Measurements from ENCODE around the gene PLG.
"Not testable (repeated sequence)": the region's sequence is repeated elsewhere in the genome, so short reads cannot be mapped to it uniquely, and the experiment has no call there.

PLG gene

DNA sequence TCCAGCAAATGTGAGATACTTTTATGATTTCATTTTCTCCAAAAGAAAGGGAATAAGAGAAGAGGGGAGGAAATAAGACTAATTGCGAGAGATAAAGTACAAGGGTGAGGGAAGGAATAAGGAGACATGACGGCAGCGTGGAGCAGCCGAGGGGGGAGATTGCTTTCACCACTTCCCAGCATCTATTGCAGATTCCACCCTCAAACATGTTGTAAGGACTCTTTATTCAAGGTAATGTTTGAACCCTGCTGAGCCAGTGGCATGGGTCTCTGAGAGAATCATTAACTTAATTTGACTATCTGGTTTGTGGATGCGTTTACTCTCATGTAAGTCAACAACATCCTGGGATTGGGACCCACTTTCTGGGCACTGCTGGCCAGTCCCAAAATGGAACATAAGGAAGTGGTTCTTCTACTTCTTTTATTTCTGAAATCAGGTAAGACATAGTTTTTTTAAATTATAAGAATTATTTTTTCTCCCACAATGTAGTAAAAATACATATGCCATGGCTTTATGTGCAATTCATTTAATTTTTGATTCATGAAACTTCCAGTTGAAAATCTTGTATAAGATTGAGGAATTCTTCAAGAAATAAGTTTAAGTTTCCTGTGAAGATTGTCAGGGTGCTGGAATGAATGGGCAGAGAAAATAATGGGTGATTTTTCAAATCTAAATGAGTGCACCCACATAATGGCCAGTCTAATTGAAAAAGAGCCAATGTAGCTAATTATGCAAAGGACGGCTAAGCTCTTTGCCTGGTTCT, at the start of gene PLG:
Gene PLG, plus strand, starts transcription at position 327 of the 763 bp plus-strand sequence. Its CDS starts 61 bp downstream, at position 388.
- DNase-seq (ENCODE audit: low spot score), result not testable (repeated sequence)

DNA sequence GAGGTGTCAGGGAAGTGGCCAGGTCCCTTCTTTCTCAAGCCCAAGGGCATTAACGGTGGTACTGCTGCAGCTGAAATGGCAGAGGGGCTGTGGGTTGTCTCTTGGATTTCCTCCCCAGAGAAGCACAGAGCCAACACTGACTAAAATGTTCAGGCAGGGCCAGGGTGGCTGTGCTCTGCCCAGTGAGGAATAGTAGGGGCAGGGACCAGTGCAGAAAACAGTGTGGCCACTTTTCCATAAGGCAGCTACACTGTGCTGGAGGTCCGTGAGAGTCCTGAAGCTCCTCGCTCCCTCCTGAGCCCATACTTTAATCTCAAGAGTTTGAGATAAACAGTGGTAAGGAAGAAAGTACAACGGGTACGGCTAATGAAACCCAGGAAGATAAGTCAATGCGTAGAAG, 42.5 kb upstream of the PLG start:
- TF ChIP-seq, protein P1, sequence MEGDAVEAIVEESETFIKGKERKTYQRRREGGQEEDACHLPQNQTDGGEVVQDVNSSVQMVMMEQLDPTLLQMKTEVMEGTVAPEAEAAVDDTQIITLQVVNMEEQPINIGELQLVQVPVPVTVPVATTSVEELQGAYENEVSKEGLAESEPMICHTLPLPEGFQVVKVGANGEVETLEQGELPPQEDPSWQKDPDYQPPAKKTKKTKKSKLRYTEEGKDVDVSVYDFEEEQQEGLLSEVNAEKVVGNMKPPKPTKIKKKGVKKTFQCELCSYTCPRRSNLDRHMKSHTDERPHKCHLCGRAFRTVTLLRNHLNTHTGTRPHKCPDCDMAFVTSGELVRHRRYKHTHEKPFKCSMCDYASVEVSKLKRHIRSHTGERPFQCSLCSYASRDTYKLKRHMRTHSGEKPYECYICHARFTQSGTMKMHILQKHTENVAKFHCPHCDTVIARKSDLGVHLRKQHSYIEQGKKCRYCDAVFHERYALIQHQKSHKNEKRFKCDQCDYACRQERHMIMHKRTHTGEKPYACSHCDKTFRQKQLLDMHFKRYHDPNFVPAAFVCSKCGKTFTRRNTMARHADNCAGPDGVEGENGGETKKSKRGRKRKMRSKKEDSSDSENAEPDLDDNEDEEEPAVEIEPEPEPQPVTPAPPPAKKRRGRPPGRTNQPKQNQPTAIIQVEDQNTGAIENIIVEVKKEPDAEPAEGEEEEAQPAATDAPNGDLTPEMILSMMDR (IDR thresholded peaks at IDR 0.05; ENCODE audit: extremely low read depth, insufficient read depth, missing control alignments), result no peak
- DNase-seq (ENCODE audit: low spot score), result no peak
- in situ Hi-C loops (cut with MboI; ENCODE audit: low pct_unique_long_range_greater_than_20kb, low sequenced_read_pairs, unreplicated experiment), result loop anchor here (25.0 kb wide), 1 partner anchor 147 kb away; no protein-coding TSS in a partner anchor

More for the DNA sequence above, at the start of gene PLG:
- in situ Hi-C loops (cut with MboI; ENCODE audit: low pct_unique_long_range_greater_than_20kb, low sequenced_read_pairs, unreplicated experiment), result not testable (repeated sequence)

DNA sequence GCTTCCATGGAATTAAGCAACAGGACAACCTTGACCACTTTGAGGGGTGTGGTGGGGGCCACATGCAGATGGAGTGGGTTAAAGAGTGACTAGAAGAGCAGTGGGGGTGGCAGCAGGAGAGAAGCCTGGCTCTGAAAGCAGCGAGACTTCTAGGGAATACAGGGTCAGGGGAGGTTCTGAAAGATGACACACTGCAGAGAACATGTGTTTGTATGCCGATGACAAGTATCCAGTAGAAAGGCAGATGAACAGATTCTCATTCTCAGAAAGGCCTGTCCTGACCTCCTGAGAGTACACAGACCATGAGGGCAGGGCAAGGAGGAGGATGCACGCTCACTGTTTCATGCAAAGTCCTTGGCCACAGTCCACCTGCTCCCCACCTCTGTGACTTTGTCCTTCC, 40.8 kb upstream of the PLG start:
- in situ Hi-C loops (cut with MboI; ENCODE audit: low pct_unique_long_range_greater_than_20kb, low sequenced_read_pairs, unreplicated experiment), result loop anchor here (25.0 kb wide), 1 partner anchor 149 kb away; no protein-coding TSS in a partner anchor
- TF ChIP-seq, protein P1 (IDR thresholded peaks at IDR 0.05; ENCODE audit: extremely low read depth, insufficient read depth, missing control alignments), result no peak
- no peak for DNase-seq (ENCODE audit: low spot score)

- TF ChIP-seq, protein P1 (IDR thresholded peaks at IDR 0.05; ENCODE audit: extremely low read depth, insufficient read depth, missing control alignments), result no peak
- in situ Hi-C loops (cut with MboI; ENCODE audit: low pct_unique_long_range_greater_than_20kb, low sequenced_read_pairs, unreplicated experiment), result loop anchor here (25.0 kb wide), 1 partner anchor 150 kb away; no protein-coding TSS in a partner anchor
- DNase-seq (ENCODE audit: low spot score), result no peak
These were observed 39.6 kb upstream of the PLG start for GRCh38 chr6:160662429-160662828.

- DNase-seq (ENCODE audit: low spot score), result no peak
- in situ Hi-C loops (cut with MboI; ENCODE audit: low pct_unique_long_range_greater_than_20kb, low sequenced_read_pairs, unreplicated experiment), result loop anchor here (25.0 kb wide), 1 partner anchor 151 kb away; no protein-coding TSS in a partner anchor
- TF ChIP-seq, protein P1 (IDR thresholded peaks at IDR 0.05; ENCODE audit: extremely low read depth, insufficient read depth, missing control alignments), result no peak
These were observed 39.2 kb upstream of the PLG start for GRCh38 chr6:160662842-160663241.

DNA sequence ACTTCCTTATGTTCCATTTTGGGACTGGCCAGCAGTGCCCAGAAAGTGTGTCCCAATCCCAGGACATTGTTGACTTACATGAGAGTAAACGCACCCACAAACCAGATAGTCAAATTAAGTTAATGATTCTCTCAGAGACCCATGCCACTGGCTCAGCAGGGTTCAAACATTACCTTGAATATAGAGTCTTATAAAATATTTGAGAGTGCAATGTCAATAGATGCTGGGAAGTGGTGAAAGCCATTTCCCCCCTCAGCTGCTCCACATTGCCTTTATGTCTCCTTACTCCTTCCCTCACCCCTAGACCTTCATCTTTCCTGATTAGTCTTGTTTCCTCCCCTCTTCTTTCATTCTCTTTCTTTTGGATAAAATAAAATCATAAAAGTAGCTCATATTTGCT, 37.8 kb upstream of the PLG start, which contains the start of gene LPA:
Gene LPA, minus strand, starts transcription at position 78 of the 400 bp plus-strand sequence. Its CDS starts 61 bp downstream, at position 17.
- in situ Hi-C loops (cut with MboI; ENCODE audit: low pct_unique_long_range_greater_than_20kb, low sequenced_read_pairs, unreplicated experiment), result loop anchor here (25.0 kb wide), 1 partner anchor 152 kb away; no protein-coding TSS in a partner anchor
- not testable (repeated sequence) for DNase-seq (ENCODE audit: low spot score)

- TF ChIP-seq, protein P1 (IDR thresholded peaks at IDR 0.05; ENCODE audit: extremely low read depth, insufficient read depth, missing control alignments), result peak; percentile 75
- in situ Hi-C loops (cut with MboI; ENCODE audit: low pct_unique_long_range_greater_than_20kb, low sequenced_read_pairs, unreplicated experiment), result loop anchor here (25.0 kb wide), 1 partner anchor 156 kb away; no protein-coding TSS in a partner anchor
- DNase-seq (ENCODE audit: low spot score), result peak; percentile 39
These were observed 34.2 kb upstream of the PLG start for GRCh38 chr6:160667639-160668481.
